GM23338 (cell line): ENCODE results near the gene CYP27A1. TPM values are rescaled to one million over a fixed set of nuclear protein-coding genes. Genes with fewer than 3 reads are reported as not detected.

ENCODE experiments used
- ATAC-seq: fragments of 200-7000 bp; cut with Tn5 transposase; 3 replicates; pipeline ENCODE4 v1.9.1; 2020
- DNase-seq: peaks from one replicate; pipeline ENCODE4 v3.0.0-alpha.2; 2015; ENCODE audit warnings: low spot score
- H2AFZ ChIP-seq: fragments of 200-600 bp; sonication (generic); 2 replicates; pipeline ENCODE4 v1.8.0; 2016; ENCODE audit warnings: antibody characterized with exemption, mild to moderate bottlenecking, moderate library complexity
- H3F3A ChIP-seq: fragments of 200-600 bp; sonication (generic); replicated peaks from 2 replicates; pipeline ENCODE4 v1.8.0; 2017; ENCODE audit warnings: antibody characterized with exemption, mixed run types, low read depth
- H3K27ac ChIP-seq: fragments of 200-600 bp; sonication (generic); 2 replicates; pipeline ENCODE4 v1.6.1; 2016; ENCODE audit warnings: low read depth
- H3K27me3 ChIP-seq: fragments of 200-600 bp; sonication (generic); 2 replicates; pipeline ENCODE4 v1.8.0; 2016; ENCODE audit warnings: mild to moderate bottlenecking, mixed run types, moderate library complexity; ENCODE audit not compliant: insufficient read depth
- H3K36me3 ChIP-seq: fragments of 200-600 bp; sonication (generic); 2 replicates; pipeline ENCODE4 v1.8.0; 2016; ENCODE audit warnings: mild to moderate bottlenecking; ENCODE audit not compliant: insufficient read depth
- H3K4me1 ChIP-seq: fragments of 200-600 bp; sonication (generic); 2 replicates; pipeline ENCODE4 v1.8.0; 2016; ENCODE audit warnings: mild to moderate bottlenecking, moderate library complexity; ENCODE audit not compliant: insufficient read depth
- H3K4me2 ChIP-seq: fragments of 200-600 bp; sonication (generic); 2 replicates; pipeline ENCODE4 v1.7.1; 2017; ENCODE audit warnings: mixed run types
- H3K4me3 ChIP-seq: fragments of 200-600 bp; sonication (generic); 2 replicates; pipeline ENCODE4 v1.6.1; 2016; ENCODE audit warnings: mixed run types
- H3K79me2 ChIP-seq: fragments of 200-600 bp; sonication (generic); replicated peaks from 2 replicates; pipeline ENCODE4 v1.8.0; 2017; ENCODE audit warnings: mild to moderate bottlenecking; ENCODE audit not compliant: insufficient read depth
- H3K9me2 ChIP-seq: fragments of 200-600 bp; sonication (generic); 2 replicates; pipeline ENCODE4 v1.8.0; 2017; ENCODE audit not compliant: insufficient read depth
- H4K20me1 ChIP-seq: fragments of 200-600 bp; sonication (generic); replicated peaks from 2 replicates; pipeline ENCODE4 v1.8.0; 2017; ENCODE audit warnings: mild to moderate bottlenecking; ENCODE audit not compliant: insufficient read depth
- H3K27ac Mint-ChIP-seq: 2 replicates; pipeline ENCODE4 v1.8.0; 2020; ENCODE audit warnings: inconsistent platforms, mild to moderate bottlenecking, moderate library complexity, mixed read lengths
- H3K27me3 Mint-ChIP-seq: 3 replicates; pipeline ENCODE4 v1.8.0; 2022; ENCODE audit warnings: low read depth, mild to moderate bottlenecking, moderate library complexity, mixed read lengths, inconsistent platforms; ENCODE audit not compliant: insufficient read depth, poor library complexity
- H3K36me3 Mint-ChIP-seq: 3 replicates; pipeline ENCODE4 v1.8.0; 2021; ENCODE audit warnings: low read depth, mild to moderate bottlenecking, inconsistent platforms, moderate library complexity, mixed read lengths
- H3K4me1 Mint-ChIP-seq: 3 replicates; pipeline ENCODE4 v1.8.0; 2020; ENCODE audit warnings: mild to moderate bottlenecking, inconsistent platforms, mixed read lengths
- H3K4me3 Mint-ChIP-seq: 3 replicates; pipeline ENCODE4 v1.8.0; 2021; ENCODE audit warnings: moderate library complexity, mild to moderate bottlenecking, inconsistent platforms, mixed read lengths
- H3K9me3 Mint-ChIP-seq: 3 replicates; pipeline ENCODE4 v1.8.0; 2020; ENCODE audit warnings: moderate library complexity, mild to moderate bottlenecking, inconsistent platforms, mixed read lengths
- CREB1 ChIP-seq: fragments of 250-450 bp; sonication (Bioruptor Pico); IDR thresholded peaks from 2 replicates; pipeline ENCODE4 v1.5.0; 2020; ENCODE audit warnings: low read depth, mild to moderate bottlenecking, moderate library complexity
- CTCF ChIP-seq, 2 experiments: fragments of 200-600 bp in 1 of 2; sonication (generic) in 1 of 2; conservative IDR thresholded peaks; 2 replicates each; pipeline versions ENCODE4 v1.5.1 to v1.6.1; 2016 to 2017; ENCODE audit warnings: antibody characterized with exemption in 2 of 2, low read depth in 2 of 2, mild to moderate bottlenecking in 2 of 2, moderate library complexity in 1 of 2
- EZH2 ChIP-seq: fragments of 200-600 bp; sonication (generic); IDR thresholded peaks from one replicate; pipeline ENCODE4 v1.8.0; 2017; ENCODE audit warnings: antibody characterized with exemption, mild to moderate bottlenecking, low read depth; ENCODE audit not compliant: unreplicated experiment
- EZH2phosphoT487 ChIP-seq: fragments of 200-600 bp; sonication (generic); IDR thresholded peaks from one replicate; pipeline ENCODE4 v1.8.1; 2018; ENCODE audit warnings: antibody characterized with exemption; ENCODE audit not compliant: unreplicated experiment
- JUNB ChIP-seq: IDR thresholded peaks from one replicate; pipeline ENCODE4 v1.6.1; 2016; ENCODE audit warnings: antibody characterized with exemption; ENCODE audit not compliant: unreplicated experiment
- NANOG ChIP-seq: IDR thresholded peaks from 2 replicates; pipeline ENCODE4 v1.6.1; 2016; ENCODE audit warnings: antibody characterized with exemption, borderline replicate concordance
- POLR2AphosphoS5 ChIP-seq: IDR thresholded peaks from 2 replicates; pipeline ENCODE4 v1.6.1; 2016; ENCODE audit warnings: antibody characterized with exemption, low read depth
- REST ChIP-seq: IDR thresholded peaks from one replicate; pipeline ENCODE4 v1.6.1; 2018; ENCODE audit warnings: antibody characterized with exemption; ENCODE audit not compliant: unreplicated experiment
- STAT1 ChIP-seq: IDR thresholded peaks from one replicate; pipeline ENCODE4 v1.6.1; 2016; ENCODE audit warnings: antibody characterized with exemption; ENCODE audit not compliant: unreplicated experiment
- ZNF114 ChIP-seq: fragments of 250-450 bp; sonication (Bioruptor Pico); IDR thresholded peaks from 2 replicates; pipeline ENCODE4 v1.5.0; 2020; ENCODE audit warnings: mild to moderate bottlenecking, moderate library complexity
- ZNF331 ChIP-seq: fragments of 250-450 bp; sonication (Bioruptor Pico); IDR thresholded peaks from 2 replicates; pipeline ENCODE4 v1.5.0; 2020; ENCODE audit warnings: low read depth, mild to moderate bottlenecking, moderate library complexity
- polyA plus RNA-seq: library from polyadenylated mRNA; unstranded; fragments of >200 nt; fragmentation: Nextera tagmentation; extraction: Ambion mirVana; gene quantifications from 2 replicates; pipeline ENCODE4 v1.2.1, GENCODE V29; 2016
- total RNA-seq: library from RNA; depleted of rRNA; stranded (reverse); fragments of >200 nt; shearing (Covaris generic); gene quantifications from 2 replicates; pipeline ENCODE4 v1.2.3, GENCODE V29; 2014
- TF ChIP-seq, protein P1 (sequence below): fragments of 250-450 bp; sonication (Bioruptor Pico); IDR thresholded peaks from 2 replicates; pipeline ENCODE4 v1.5.0; 2020; ENCODE audit warnings: mild to moderate bottlenecking, moderate library complexity
- TF ChIP-seq, protein P2 (sequence below): IDR thresholded peaks from 2 replicates; pipeline ENCODE4 v1.6.1; 2016; ENCODE audit warnings: antibody characterized with exemption

Gene CYP27A1
- total and polyA plus RNA-seq, 2 experiments from 2014 or later = 2.2 to 6.9 TPM

DNA sequence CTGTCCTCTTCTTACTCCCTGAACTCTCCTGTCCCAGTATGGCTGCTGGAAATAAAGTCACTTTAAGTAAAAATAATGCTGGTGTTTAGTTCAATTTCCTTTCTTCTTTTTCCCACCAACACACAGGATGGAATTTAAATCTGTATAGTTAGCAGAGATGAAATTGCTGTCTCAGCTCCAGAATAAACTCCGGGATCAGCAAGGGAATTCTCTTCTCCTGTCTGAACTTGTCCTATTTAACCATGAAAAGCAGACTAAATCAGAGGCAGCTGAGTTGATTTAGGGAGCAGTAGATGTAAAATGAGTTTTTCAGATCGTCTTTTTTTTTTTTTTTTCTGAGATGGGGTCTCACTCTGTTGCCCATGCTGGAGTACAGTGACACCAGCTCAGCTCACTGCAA, 45.4 kb upstream of the CYP27A1 start:
- Mint-ChIP-seq H3K4me3 (no peak overlapping the region), H3K27ac (no peak overlapping the region), H3K4me1 (peaks cover 28% of the 10 kb centered on the region), H3K36me3 (peaks cover 35% of the 10 kb centered on the region), H3K27me3 (peaks cover 4% of the 10 kb centered on the region), H3K9me3 (no peaks in the 10 kb centered on the region)
- Histone ChIP-seq H3K27me3 (no peaks in the 10 kb centered on the region), H3K4me1 (peaks cover 21% of the 10 kb centered on the region), H3K27ac (no peak overlapping the region), H3K79me2 (peaks cover 48% of the 10 kb centered on the region), H2AFZ (no peak overlapping the region), H4K20me1 (peaks cover 31% of the 10 kb centered on the region), H3K4me2 (no peak overlapping the region), H3K9me2 (no peaks in the 10 kb centered on the region), H3K4me3 (no peak overlapping the region), H3F3A (no peaks in the 10 kb centered on the region), H3K36me3 (peaks cover 23% of the 10 kb centered on the region)
- TF ChIP-seq, protein P1, sequence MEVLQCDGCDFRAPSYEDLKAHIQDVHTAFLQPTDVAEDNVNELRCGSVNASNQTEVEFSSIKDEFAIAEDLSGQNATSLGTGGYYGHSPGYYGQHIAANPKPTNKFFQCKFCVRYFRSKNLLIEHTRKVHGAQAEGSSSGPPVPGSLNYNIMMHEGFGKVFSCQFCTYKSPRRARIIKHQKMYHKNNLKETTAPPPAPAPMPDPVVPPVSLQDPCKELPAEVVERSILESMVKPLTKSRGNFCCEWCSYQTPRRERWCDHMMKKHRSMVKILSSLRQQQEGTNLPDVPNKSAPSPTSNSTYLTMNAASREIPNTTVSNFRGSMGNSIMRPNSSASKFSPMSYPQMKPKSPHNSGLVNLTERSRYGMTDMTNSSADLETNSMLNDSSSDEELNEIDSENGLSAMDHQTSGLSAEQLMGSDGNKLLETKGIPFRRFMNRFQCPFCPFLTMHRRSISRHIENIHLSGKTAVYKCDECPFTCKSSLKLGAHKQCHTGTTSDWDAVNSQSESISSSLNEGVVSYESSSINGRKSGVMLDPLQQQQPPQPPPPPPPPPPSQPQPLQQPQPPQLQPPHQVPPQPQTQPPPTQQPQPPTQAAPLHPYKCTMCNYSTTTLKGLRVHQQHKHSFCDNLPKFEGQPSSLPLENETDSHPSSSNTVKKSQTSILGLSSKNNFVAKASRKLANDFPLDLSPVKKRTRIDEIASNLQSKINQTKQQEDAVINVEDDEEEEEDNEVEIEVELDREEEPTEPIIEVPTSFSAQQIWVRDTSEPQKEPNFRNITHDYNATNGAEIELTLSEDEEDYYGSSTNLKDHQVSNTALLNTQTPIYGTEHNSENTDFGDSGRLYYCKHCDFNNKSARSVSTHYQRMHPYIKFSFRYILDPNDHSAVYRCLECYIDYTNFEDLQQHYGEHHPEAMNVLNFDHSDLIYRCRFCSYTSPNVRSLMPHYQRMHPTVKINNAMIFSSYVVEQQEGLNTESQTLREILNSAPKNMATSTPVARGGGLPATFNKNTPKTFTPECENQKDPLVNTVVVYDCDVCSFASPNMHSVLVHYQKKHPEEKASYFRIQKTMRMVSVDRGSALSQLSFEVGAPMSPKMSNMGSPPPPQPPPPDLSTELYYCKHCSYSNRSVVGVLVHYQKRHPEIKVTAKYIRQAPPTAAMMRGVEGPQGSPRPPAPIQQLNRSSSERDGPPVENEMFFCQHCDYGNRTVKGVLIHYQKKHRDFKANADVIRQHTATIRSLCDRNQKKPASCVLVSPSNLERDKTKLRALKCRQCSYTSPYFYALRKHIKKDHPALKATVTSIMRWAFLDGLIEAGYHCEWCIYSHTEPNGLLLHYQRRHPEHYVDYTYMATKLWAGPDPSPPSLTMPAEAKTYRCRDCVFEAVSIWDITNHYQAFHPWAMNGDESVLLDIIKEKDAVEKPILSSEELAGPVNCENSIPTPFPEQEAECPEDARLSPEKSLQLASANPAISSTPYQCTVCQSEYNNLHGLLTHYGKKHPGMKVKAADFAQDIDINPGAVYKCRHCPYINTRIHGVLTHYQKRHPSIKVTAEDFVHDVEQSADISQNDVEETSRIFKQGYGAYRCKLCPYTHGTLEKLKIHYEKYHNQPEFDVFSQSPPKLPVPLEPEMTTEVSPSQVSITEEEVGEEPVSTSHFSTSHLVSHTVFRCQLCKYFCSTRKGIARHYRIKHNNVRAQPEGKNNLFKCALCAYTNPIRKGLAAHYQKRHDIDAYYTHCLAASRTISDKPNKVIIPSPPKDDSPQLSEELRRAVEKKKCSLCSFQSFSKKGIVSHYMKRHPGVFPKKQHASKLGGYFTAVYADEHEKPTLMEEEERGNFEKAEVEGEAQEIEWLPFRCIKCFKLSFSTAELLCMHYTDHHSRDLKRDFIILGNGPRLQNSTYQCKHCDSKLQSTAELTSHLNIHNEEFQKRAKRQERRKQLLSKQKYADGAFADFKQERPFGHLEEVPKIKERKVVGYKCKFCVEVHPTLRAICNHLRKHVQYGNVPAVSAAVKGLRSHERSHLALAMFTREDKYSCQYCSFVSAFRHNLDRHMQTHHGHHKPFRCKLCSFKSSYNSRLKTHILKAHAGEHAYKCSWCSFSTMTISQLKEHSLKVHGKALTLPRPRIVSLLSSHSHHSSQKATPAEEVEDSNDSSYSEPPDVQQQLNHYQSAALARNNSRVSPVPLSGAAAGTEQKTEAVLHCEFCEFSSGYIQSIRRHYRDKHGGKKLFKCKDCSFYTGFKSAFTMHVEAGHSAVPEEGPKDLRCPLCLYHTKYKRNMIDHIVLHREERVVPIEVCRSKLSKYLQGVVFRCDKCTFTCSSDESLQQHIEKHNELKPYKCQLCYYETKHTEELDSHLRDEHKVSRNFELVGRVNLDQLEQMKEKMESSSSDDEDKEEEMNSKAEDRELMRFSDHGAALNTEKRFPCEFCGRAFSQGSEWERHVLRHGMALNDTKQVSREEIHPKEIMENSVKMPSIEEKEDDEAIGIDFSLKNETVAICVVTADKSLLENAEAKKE = no peak
- TF ChIP-seq ZNF114 (no peak), CTCF (conservative IDR thresholded peaks at IDR 0.05; ENCODE audit: low read depth in 2 of 2) (no peak), EZH2 (no peak), STAT1 (no peak), REST (no peak), CREB1 (CRISPR knock-in tag) (no peak), NANOG (no peak), JUNB (no peak), ZNF331 (CRISPR knock-in tag) (no peak), EZH2phosphoT487 (no peak), POLR2AphosphoS5 (no peak)
- TF ChIP-seq, protein P2, sequence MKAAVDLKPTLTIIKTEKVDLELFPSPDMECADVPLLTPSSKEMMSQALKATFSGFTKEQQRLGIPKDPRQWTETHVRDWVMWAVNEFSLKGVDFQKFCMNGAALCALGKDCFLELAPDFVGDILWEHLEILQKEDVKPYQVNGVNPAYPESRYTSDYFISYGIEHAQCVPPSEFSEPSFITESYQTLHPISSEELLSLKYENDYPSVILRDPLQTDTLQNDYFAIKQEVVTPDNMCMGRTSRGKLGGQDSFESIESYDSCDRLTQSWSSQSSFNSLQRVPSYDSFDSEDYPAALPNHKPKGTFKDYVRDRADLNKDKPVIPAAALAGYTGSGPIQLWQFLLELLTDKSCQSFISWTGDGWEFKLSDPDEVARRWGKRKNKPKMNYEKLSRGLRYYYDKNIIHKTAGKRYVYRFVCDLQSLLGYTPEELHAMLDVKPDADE = no peak
- ATAC-seq = no peak
- no peak for DNase-seq
